ENCODE results near the gene ROR1.

Gene ROR1

DNA sequence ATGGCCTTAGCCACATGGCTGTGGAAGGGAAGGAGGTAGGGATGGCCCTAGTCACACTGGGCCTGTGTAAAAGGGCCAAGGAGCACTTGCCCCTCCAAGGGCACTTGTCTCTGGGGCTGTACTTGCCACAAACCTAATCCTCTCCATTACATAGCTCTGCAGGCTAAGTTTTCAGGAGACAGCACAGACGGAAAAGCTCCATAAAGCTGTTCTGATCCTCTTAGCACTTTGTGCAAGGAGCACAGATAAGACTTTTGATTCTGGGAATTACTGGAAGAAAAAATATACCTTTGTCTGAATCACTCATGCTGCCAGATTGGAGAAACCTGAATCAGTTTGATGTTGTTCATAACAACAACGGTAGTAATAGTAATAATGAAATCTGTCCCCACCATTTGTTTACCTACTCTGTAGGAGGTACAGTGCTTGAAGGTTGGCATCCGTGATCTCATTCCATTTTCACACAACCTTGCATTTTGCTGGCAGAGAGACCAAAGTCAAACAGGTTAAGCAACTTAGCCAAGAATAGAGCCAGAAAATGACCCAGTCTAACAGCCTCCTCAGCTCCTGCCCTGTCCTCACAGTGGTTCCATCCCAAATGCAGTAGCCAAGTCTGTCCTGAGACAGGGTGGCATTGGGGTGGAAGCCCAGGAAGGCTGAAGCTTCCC lies 207.1 kb downstream of the ROR1 start:
- DNase-seq (ENCODE audit: low spot score), result no peak

DNA sequence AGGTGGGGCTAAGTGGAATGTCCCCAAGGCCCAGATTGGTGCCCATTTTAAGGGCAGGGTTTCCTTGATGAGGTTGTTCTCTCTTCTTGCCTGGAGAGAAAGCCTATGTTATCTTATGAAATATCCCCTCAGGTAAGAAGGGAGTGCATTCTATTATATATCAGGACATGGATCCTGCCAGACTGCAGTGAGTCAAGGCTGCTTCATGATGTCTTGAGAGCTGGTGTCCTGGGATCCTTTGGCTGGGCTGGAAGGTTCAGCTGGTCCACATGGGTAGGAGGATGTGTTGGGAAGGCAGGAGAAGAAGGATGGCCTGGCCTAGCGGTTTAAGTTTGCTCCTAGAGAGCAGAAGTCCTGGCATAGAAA lies 207.6 kb downstream of the ROR1 start:
- DNase-seq (ENCODE audit: low spot score), result no peak

DNA sequence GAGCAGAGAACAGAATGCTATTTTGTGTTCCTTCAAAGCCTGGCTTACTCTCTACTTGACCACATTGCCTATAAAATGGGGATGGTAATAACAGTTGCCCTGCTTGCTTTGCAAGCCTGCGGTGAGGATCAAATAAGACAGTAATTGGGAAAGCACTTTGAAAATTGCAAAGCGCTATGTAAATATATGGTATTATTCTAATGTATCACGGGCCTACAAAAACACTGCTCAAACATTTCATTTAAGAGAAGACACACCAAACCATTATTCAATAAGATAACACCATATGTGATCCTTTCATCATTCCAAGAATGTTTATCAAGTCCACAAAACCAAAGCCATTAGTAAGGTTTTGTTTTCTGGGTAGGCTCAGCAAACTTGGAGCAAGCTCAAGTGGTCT lies 208.4 kb downstream of the ROR1 start:
- DNase-seq (ENCODE audit: low spot score), result no peak

DNA sequence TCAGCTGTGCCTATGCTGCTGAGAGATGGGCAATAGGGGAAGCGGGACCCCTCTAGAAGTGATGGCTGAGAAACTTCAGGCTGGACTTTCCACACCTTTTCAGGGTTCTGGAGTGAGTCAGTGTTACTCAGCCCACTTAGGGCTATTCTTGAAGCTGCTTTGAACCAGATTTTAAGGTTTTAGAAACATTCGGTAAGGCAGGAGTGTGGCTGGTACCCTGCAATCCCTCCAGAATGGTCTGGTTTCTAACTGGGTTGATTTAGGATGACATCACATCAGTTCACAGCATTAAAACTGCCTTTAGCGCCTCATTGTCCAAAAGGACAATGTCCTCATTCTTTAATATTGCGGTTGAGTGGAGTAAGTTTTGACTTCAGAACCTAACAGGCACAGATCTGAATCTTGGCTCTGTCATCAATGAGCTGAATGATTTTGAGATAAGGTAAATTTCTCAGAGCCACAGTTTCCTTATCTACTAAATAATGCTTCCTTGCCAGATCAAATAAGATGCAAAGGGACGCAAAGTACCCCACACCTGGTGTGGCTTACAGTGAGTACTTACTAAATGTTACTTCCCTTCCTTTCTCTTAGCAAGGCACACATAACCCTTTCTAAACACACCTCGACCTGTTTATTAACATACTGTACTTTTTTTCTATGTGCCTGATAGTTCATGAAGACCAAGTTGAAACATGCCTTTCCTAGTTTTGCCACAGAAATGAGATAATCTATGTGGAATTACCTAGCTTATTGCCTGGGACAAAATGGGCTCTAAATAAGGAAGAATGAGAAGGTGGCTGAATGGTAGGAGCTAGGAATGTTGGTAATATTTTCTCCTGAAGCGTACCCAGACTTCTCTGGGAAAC lies 209.8 kb downstream of the ROR1 start:
- no peak for DNase-seq (ENCODE audit: low spot score)

DNA sequence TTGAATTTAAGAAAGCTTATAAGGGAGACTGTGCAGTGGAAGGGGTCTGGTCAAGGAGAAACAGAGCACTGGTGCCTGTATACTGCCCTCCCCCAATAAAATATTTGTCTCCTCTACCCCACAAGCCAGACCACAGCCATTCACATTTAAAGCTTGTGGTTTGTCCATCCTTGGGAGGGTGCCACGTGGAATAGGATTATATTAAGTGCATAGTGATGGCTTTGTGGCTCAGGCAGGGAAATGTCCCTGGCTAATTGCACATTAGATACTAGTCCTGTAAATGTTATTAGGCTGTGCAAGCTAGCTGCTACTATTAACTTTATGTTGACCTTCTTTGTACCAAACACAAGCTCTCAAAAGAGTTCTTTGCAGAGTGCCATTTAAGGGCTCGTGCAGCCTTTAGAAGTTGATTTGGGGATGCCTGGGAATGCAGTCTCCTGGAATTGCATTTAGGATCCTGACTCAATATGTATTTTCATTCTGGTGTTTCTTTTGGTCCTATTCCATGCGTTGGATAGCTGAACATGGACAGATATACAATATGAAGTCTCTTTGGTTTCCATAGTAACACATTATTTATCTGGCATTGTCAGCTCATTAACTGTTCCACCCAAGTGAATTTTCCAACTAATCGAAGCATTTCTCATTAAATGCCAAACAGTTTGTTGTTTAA lies 210.6 kb downstream of the ROR1 start:
- DNase-seq (ENCODE audit: low spot score), result no peak

DNA sequence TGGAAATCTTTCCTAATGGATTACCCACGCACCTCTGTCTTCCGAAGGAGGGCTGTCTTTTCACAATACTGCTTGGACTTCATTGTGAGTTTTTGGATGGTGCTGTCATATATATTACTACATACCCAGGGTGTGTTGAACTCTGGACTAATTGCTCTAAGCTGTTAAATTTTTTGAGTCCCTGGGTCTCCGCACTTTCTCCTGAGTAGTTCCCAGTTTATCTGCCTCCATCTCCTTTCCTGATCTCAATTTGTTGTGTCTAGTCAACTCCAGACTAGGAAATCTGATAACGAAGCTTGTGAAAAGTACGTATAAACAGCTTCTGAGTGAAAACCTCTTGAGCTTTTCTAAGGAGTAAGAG lies 211.1 kb downstream of the ROR1 start:
- no peak for DNase-seq (ENCODE audit: low spot score)

DNA sequence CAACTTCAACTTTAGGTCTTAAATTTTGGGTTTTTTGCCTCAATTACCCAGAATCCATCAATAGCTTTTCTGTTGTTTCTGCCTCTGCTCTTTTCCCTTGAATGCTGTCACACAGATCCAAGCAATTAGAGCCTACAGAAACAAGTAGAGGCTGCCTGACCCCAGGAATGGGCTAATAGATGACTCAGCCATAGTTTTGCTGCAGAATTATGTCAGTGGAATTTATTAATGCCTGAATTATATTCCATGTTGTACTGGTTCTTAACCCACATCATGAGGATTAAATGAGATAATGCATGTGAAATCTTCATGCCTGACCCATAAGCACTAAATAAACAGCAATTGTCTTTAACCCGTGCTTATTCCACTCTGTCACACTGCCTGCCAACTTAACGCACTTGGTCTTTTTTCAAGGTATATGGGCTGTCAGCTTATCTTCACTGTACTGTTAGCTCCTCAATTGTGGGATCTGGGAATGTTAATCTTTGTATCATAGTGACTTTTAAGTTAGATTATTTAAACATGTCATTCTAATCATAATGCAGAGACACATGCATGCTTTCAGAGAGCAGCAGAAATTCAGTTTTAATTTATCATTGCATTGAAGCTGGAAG lies 213.3 kb downstream of the ROR1 start:
- no peak for DNase-seq (ENCODE audit: low spot score)

DNA sequence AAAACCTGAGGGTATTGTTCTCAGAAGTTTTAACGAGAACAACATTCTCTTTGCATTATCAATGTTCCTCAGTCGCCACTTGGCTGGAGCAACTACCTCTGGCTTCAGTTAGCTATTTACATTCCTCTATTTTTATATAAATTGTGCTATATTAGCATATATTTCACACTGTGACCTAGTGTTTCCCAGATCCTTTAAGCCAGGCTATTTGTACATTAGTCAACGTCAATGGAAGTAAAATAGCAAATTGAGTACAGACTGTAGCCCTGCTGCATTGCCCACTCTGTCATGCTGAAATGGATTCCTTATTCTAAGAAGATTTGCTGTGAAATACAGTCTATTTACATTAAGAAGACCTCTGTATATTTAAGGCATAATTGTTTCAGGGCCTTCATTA lies 213.8 kb downstream of the ROR1 start:
- DNase-seq (ENCODE audit: low spot score), result no peak

DNA sequence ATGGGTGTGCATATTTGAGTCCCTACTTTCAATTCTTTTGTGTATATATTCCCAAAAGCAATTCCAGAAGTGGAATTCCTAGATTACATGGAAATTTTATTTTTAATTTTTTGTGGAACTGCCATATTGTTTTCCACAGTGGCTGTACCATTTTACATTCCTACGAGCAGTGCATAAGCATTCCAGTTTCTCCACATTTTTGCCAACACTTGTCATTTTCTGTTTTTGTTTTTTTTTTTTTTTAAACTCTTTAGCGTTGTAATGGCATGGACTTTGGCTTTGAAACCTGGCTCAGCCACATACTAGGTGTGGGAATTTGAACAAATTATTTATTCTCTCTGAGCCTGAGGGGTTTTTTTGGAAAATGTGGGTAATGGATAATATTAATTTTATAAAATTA lies 215.1 kb downstream of the ROR1 start:
- DNase-seq (ENCODE audit: low spot score), result no peak

DNA sequence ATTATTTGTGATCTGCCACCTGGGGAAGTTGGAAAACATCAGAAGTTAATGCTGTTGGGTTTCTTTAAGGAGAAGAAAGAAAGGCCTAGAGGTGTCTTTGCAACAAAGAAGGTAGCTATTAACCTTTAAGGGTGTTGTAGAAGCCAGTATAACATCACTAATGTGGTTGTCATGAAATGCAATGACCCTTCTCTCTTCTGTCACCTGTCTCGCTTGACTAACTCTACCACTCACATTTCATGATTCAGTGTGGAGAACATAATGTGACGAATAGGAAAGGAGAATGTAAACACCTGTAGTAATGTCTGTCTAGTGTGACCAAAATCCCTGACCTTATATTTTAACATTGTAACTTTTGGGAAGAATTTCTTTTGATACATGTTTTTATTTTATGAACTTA lies 217.9 kb downstream of the ROR1 start:
- no peak for DNase-seq (ENCODE audit: low spot score)

DNA sequence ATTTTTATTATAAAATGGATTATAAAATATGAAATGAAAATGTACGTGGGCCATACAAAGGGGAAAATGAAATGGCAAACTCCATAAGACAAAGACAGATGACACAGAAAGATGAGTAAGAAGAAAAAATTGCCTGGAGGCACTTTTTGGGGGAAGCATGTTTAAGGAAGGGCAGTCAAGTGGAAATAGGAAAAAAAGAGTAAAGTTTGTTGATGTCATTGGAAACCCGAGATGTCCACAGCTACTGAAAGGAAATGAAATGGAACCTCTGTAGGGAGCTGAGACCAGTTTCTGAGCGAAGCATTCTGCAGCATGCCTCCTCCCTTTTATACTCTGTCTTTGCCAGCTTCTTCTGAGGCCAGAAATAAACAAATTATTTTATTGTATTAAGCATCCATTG lies 226.2 kb downstream of the ROR1 start:
- DNase-seq (ENCODE audit: low spot score), result no peak

DNA sequence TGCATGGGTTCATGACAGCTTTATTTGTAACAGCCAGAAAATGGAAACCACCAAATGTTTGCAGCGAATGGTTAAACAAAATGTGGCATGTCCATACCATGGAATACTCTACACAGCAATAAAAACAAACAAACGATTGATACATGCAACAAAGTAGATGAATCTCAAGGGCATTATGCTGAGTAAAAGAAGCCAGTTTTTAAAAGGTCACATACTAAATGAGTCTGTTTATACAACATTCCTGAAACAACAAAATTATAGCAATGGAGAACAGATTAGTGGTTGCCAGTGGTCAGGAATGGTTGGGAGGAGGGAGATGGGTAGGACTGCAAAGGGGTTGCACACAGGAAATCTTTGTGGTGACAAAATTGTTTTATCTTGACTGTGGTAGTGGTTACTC lies 227.2 kb downstream of the ROR1 start:
- no peak for DNase-seq (ENCODE audit: low spot score)

DNA sequence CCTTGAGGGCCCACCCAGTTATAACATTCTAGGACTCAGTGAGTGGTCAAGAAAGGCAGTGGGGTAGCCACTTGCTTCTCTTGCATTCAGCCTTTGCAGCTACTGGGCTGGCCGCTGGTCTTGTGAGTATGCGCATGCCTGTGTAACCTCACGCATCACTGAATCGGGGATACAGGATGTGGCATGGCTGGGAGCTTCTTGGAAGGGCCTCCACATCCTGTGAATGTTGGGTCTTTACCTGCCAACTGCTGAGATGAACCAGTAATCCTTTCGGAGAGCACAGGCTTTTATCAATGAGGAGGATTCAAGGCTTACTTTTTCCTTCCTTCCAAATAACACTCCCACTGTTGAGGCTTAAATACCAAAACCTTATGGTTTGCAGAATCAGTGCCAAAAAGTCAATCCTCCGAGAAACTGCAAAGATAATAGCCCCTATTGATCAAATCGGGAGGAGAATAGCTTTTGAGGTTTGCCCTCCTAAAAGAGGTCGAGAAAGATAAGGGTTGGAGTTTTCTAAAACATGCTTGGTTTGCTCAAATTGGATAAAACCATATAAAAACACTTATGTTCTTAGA lies 230.7 kb downstream of the ROR1 start:
- DNase-seq (ENCODE audit: low spot score), result no peak

DNA sequence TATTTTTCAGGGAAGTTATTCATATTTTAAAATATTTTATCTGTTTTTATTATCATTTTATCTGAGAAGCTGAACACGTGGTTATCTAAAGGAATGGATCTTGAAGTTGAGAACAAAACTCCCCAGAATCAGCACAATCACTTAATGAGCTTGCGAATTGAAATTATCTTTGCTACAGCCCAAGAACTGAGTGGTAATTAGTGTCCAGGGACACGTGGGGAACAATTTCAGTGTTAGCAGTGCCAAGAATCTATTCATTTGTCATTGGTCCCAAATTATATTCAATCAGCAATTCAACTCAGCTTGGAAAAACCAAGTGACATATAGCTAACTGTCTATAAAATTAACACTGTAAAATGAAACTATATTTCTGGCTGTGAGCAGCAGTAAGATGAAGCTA lies 232.0 kb downstream of the ROR1 start:
- DNase-seq (ENCODE audit: low spot score), result no peak

DNA sequence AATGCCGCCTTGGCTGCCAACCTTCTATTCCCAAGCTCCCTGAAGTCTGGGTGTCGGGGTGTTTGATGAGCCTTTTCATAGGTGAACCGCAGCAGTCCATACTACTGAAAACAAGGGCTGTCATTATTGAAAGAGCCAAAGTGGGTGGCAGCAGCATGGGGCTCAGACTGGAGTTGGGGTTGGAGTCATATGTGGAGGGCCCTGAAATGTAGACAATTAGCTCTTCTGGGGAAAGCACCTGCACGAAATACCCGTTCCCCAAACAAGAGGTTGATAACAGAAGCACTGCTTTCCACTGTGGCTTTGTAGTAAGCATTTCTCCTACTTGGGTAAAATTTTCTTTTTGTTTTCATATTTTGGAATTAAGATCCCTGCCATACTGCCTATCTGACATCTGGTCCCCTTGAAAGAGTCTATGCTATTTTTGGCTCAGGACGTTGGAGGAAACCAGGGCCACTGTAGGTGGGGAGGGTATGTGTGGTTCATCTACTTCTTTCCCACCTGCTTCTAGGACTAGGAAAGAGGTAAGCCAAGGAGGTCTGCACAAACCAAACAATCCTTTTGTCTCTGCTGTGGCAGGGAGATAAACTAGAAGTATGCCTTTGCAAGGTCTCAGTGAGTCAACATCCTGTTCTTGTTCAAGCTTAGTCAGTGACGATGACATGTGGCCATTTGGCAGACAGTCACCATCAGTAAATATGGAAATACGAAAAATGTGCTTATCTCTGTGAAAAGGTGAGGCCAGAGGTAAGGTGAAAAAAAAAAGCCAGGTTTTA lies 232.6 kb downstream of the ROR1 start:
- DNase-seq (ENCODE audit: low spot score), result no peak

DNA sequence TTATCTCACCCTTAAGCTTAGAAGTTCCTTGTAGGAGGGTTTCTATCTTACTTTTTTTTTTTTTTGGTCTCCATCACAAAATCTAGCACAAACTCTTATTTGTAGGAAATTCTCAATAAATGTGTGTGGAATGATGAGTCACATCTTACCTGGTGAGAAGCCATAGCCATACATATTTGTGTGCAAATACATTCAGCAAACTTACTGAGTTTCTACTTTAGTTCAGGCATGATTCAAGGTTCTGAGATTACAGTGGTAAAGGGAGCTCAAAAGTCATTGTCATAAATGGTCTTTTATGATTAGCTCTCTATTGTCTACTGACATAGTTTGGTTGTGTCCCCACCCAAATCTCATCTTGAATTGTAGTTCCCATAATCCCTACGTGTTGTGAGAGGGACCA lies 236.5 kb downstream of the ROR1 start:
- DNase-seq (ENCODE audit: low spot score), result no peak

DNA sequence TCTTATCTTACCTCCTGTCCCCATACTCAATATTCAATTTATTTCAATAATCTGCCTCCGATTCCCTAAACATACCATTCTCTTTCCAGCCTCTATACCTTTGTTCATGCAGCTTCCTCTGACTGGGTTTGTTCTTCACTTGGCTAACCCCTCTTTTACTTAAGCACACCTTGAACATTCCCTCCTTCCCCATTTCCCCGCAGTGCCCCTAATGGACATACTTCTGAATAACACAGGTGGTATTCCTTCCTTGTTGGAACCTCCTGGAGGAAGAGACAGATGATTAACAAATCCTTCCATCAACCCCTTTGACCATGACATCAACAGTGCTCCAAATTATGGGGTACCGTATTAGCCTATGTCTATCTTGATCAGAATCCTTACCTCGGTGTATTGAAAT lies 239.6 kb downstream of the ROR1 start:
- DNase-seq (ENCODE audit: low spot score), result no peak

DNA sequence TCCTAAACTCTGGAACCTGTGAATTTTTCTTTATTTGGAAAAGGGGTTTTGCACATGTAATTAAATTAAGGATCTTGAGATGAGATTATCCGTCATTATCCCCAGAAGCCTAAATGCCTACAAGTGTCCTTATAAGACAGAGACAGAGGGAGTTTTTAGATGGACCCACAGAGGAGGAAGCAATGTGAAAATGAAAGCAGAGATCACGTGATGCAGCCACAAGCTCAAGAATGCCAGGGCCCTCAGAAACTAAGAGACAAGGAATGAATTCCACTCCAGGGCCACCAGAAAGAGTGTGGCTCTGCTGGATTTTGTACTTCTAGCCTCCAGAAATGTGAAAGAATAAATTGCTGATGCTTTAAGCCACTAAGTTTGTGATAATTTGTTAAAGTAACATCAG lies 246.0 kb downstream of the ROR1 start:
- no peak for DNase-seq (ENCODE audit: low spot score)

DNA sequence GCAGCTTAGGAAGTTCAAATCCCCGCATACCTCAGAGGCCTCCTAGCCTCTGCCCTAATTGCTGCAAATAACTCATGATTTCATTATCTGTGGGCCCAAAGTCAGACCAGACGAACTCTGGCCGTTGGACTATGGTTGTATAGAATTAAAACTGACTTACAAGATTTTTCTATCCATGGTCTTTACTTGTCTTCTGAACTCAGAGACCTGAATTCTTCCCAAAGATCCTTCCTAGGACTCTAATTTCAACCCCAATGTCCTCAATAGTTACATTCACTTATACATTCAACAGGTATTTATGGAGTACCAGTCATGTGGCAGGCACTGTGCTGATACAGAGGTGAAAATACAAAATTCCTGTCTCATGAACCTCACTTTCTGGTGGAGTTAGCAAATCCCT lies 247.2 kb downstream of the ROR1 start:
- DNase-seq (ENCODE audit: low spot score), result no peak

DNA sequence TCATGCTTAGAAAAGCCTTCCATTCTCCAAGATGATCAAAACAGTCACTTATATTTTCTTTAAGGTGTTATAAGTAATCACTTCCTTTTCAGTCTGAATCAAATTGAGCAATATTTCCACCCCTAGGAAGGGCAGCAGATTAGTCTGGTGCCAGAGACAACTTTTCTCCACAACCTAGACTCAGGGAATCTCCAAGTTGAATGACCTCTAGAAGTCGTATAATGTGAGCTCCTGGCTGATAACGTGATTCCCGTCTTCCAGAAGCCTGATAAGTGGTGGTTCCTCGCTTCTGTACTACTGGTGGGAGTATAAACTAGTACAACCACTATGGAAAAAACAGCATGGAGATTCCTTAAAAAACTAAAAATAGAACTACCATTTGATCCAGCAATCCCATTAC lies 251.2 kb downstream of the ROR1 start:
- DNase-seq (ENCODE audit: low spot score), result no peak

DNA sequence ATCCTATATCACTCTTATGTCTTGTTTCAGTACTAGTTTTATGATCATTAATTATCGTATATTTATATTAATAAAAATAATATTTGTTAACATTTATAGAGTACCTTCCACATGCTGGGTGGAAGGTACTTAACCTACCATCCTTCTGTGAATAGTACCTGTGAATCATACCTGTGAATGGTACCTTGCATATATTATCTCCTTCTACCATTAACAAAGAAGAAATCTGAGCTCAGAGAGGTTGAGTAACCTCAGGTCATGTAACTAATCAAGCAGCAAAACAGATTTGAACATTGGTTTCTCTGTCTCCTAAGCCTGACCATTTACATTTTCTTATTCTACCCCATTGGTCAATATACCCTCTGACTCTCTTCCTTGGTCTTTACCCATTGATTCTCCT lies 255.2 kb downstream of the ROR1 start:
- no peak for DNase-seq (ENCODE audit: low spot score)

DNA sequence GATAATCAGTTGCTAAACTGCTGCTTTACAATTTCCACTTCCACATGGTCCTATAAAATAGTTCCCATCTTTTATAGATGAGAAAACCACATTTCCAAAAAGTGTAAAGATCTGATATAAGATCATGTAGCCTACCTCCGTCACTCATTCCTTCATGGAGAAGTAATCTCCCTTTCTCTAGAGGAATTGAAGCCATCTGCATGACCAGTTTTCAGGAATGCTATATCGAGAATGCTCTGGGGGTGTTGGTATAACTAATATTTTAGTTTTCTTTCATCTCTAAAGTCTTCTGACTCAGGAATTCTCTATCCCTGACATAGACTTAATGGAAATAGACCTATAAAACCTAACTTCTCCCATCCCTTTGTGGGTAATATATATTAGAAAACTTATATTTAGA lies 256.6 kb downstream of the ROR1 start:
- no peak for DNase-seq (ENCODE audit: low spot score)

Data from HuH-7 (cell line).